Cortex of kidney (tissue), 1 donor: Measurements from ENCODE around the gene POLE4.

ENCODE experiments used
- DNase-seq: peaks from one replicate; lab custom pipeline; 2025; lab: John Stamatoyannopoulos, UW

The POLE4 gene

GRCh38 chr2:74958274-74959105 lies at the start of gene POLE4:
POLE4 (plus strand) TSS chr2:74958643; CDS start chr2:74958680, 37 bp downstream.
- peak; percentile 41 for DNase-seq

GRCh38 chr2:74908748-74909444 lies 49.5 kb upstream of the POLE4 start:
- no peak for DNase-seq

- no peak for DNase-seq
Observed at GRCh38 chr2:74910245-74910644, 48.2 kb upstream of the POLE4 start.

- no peak for DNase-seq
Observed at GRCh38 chr2:74911061-74911460, 47.4 kb upstream of the POLE4 start.

GRCh38 chr2:74915743-74916142 lies 42.7 kb upstream of the POLE4 start:
- DNase-seq: no peak

GRCh38 chr2:74916394-74916793 lies 42.0 kb upstream of the POLE4 start:
- DNase-seq: no peak

GRCh38 chr2:74917702-74918619 lies 40.5 kb upstream of the POLE4 start:
- DNase-seq: no peak

GRCh38 chr2:74919827-74920226 lies 38.6 kb upstream of the POLE4 start:
- DNase-seq: no peak

GRCh38 chr2:74921236-74921736 lies 37.2 kb upstream of the POLE4 start:
- DNase-seq: no peak

GRCh38 chr2:74922592-74923227 lies 35.7 kb upstream of the POLE4 start:
- DNase-seq: no peak

GRCh38 chr2:74924463-74925265 lies 33.8 kb upstream of the POLE4 start:
- no peak for DNase-seq

GRCh38 chr2:74925361-74925786 lies 33.1 kb upstream of the POLE4 start:
- no peak for DNase-seq

- DNase-seq: no peak
Observed at GRCh38 chr2:74927621-74928020, 30.8 kb upstream of the POLE4 start.

- DNase-seq: no peak
Observed at GRCh38 chr2:74930811-74931486, 27.5 kb upstream of the POLE4 start.

- no peak for DNase-seq
Observed at GRCh38 chr2:74931940-74932339, 26.5 kb upstream of the POLE4 start.

- no peak for DNase-seq
Observed at GRCh38 chr2:74935975-74936391, 22.5 kb upstream of the POLE4 start.

GRCh38 chr2:74937221-74937880 lies 21.1 kb upstream of the POLE4 start:
- DNase-seq: no peak

- DNase-seq: no peak
Observed at GRCh38 chr2:74938264-74938663, 20.2 kb upstream of the POLE4 start.
